Bone marrow (tissue), 2 donors: Measurements from ENCODE around the gene ARHGAP6.

Experiments
- DNase-seq, 2 donors: peaks; one replicate each; lab custom pipeline; 2025; lab: John Stamatoyannopoulos, UW

The ARHGAP6 gene, protein sequence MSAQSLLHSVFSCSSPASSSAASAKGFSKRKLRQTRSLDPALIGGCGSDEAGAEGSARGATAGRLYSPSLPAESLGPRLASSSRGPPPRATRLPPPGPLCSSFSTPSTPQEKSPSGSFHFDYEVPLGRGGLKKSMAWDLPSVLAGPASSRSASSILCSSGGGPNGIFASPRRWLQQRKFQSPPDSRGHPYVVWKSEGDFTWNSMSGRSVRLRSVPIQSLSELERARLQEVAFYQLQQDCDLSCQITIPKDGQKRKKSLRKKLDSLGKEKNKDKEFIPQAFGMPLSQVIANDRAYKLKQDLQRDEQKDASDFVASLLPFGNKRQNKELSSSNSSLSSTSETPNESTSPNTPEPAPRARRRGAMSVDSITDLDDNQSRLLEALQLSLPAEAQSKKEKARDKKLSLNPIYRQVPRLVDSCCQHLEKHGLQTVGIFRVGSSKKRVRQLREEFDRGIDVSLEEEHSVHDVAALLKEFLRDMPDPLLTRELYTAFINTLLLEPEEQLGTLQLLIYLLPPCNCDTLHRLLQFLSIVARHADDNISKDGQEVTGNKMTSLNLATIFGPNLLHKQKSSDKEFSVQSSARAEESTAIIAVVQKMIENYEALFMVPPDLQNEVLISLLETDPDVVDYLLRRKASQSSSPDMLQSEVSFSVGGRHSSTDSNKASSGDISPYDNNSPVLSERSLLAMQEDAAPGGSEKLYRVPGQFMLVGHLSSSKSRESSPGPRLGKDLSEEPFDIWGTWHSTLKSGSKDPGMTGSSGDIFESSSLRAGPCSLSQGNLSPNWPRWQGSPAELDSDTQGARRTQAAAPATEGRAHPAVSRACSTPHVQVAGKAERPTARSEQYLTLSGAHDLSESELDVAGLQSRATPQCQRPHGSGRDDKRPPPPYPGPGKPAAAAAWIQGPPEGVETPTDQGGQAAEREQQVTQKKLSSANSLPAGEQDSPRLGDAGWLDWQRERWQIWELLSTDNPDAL (N-terminal part only)

DNA sequence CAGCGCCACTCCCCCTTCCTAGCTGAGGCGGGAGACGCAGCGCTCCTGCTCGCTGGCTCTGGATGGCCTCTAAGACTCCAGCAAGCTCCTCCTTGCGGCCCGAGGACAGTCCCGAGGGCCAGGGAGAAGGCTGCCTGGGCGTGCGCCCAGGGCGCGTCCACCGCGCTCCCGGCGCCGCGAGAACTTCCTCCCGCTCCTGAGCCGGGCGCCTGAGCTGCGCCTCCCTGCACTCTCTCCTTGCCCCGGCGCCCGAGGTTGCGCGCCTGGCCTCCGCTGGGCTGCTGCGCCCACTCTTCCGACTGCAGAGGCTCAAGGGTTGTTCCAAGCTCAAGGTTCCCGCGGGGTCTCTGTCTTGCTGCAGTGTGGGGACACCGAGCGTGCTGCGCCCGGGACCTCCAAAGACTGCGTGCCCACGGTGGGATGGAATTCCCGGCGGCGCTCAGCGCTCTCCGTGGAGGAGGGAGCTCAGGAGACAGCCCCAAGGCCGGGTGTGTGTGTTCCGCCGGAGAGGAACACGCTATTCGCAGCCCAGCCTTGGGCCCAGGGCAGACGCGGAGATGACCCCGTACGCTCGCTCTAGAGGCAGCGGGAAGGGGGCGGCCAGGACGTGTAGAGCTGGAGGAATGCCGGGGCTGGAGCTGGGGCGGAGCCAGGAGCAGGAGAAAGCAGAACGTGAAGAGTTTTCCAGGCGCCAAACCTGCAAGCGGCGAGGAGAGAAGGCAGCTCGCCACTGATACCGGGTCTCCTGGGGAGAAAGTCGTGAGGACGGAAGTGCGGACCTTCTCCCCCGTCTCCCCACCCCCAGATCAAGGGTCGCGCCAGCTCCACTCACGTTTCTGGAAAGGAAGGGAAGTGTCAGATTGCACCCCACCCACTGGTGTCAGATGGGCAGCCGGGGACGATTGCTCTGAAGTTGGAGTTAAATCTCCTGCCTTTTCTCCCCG is at the start of gene ARHGAP6:
Gene ARHGAP6, minus strand, starts transcription at position 753 of the 944 bp plus-strand sequence. CDS start 1,092 bp downstream, outside the sequence.
- DNase-seq, result no peak

DNA sequence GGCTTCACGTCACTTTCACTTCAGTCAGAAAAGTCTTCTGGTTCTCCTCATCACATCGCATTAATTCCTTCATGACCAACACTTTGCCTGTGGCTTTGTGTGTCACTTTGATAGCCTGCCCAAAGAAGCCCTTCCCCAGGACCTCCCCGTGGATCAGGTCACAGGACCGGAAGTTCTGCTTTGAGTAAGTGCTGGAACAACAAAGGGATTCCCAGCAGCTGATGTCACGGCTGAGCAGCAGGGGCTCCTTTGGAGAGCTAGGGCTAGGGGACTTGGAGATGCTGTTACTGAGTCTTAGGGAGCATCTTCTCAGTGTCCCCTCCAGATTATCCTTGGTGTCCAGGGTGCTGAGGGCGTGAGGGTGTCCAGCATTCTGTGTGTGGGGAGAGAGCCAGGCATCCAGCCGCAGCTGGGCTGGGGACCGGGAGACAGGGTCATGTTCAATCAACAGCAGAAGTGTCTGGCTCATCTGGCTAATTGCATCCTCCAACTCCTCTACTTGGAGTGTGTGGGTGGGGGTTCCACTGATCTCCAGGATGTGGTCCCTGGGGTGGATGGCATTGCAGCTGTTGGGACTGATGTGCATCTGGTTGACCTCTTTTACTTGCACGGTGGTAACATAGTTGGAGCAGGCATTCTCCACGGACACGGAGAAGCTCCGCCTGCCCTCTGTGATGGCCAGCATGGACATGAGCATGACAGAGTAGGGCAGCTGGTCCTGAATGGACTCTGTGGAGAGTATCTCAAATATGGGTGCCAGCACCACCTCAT is 39.2 kb upstream of the ARHGAP6 start:
- DNase-seq, result no peak

DNA sequence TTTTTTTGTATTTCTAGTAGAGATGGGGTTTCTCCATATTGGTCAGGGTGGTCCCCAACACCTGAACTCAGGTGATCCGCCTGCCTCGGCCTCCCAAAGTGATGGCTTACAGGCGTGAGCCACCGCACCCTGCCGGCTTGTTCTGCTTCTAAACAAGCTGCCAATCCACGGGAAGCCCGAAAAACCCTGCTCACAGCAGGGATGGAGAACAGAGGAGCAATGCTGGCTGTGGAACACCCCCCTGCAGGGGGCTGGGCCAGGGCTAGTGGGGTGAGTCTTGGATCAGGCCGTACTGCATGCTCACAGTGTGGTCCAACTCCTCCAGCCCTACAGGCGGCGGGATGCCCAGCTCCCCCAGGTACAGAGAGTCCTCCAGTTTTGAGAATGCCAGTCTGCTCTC is 38.1 kb upstream of the ARHGAP6 start:
- DNase-seq, result no peak

DNA sequence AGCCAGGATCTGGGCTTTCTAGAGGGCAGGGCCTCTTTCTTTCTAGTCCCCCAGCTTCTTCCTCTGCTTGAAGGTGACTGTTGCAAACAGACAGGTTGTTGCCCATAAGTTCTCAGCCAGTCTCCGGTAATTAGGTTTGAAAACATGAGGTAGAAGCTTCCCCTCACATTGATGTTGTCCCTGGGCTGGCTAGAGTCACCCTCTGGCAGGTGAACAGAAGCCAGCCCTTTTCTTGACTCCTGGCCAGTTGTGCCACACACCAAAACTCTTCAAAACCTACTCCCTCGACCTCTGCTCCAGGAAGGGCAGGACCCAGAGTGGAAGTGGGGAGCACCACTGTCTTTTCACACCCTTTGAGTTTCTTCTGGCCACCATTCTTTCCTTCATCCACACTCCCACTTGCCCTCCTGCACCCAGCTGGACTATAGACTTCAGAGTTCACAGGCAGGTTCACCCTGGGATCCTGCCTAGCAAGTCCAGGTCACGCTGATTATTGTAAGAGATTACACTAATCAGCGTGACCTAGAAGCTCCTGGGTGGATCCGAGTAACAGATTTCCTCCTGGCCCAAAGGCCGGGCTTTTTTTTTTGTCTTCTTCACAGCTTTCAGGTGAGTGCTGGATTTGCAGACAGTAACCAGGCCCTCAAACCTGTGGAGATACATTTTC is 37.4 kb upstream of the ARHGAP6 start:
- DNase-seq, result no peak

DNA sequence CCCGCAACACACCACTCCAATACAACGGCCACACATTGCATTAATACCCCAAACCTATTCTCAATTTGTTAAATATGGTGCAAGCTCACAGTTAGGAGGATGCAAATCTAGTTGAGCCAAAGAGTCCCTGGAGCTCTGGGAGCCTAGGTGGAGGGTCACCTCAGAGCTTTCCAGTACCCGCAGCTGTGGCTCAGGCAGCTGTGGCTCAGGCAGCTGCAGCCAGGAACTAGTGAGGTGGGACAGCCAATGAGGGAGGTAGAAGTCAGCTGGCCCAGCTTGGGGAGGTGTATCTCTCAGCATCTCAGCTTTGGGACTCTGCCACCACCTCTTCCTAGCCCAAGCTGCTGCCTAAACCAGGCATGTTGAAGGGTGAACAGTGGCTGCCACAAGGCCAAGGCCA is 36.7 kb upstream of the ARHGAP6 start:
- DNase-seq, result no peak

DNA sequence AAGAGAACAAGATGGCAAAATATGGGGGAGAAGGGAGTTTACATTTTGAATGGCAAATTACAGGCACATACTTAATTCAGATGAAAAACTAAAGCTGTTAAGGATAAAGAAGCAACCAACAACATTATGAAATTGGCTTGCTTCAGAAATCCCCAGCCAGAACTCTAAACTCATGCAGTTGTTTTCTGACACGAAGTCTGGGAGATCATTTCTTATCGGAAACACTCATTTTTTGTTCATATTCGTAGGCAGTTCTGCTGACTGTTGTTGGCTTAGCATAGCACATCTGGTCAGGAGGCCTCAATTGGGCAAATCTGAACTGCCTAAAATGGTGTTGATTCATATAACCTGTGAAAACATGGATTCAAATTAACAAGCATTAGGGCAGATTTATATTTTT is 33.0 kb upstream of the ARHGAP6 start:
- DNase-seq, result no peak

DNA sequence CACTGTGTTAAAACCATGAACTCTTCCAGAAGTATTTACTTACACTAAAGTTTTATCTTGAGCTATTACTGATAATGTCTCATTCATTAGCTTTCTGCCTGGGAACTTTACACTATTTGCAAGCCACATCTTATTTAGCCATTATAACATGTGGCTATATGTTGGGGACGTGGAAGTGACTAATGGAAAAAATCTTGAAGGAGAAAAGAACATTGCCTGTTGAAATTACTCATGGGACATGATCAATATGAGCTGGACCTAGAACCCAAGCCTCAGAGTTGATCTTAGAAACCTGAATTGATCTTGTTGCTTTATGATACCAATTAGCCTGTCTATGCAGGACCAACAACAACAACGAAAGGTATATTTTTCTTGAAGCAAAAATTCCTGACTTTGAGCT is 22.5 kb upstream of the ARHGAP6 start:
- DNase-seq, result no peak

DNA sequence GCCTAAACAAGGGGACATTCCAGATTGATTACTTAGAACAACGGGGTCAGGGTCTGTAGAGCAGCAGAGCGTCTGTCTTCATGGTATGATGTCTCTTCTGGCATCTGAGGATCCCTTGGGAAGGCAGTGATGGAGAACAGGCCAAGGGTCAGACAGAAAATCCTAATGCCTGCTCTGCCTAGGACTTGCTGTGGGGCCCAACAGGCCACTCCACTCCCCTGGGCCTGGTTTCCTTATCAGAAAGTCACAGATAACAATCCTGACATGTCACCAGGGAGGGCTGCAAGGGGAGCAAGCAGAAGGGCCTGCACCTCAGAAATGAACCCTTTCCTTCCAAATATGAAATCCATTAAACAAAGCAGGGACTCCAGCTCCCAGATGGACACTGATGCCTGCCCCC is 21.4 kb upstream of the ARHGAP6 start:
- DNase-seq, result no peak

DNA sequence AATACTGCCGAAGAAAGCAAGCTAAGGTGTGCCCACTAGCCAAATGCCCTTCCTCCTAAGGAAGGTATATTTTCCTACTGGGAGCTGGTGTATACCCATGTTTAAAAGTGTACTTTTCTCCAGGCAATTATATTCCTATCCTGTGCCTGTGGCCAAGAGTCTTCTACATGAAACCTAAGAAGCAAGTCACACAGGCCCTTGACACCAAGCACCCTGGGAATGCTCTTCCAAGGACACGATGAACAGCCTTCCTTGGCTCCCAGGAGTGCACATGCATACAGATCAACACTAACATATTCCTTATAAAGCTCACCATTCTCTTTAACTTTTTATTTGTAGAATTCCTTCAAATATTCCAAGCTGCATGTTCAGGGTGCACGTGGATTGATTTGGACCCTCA is 17.3 kb upstream of the ARHGAP6 start:
- no peak for DNase-seq

DNA sequence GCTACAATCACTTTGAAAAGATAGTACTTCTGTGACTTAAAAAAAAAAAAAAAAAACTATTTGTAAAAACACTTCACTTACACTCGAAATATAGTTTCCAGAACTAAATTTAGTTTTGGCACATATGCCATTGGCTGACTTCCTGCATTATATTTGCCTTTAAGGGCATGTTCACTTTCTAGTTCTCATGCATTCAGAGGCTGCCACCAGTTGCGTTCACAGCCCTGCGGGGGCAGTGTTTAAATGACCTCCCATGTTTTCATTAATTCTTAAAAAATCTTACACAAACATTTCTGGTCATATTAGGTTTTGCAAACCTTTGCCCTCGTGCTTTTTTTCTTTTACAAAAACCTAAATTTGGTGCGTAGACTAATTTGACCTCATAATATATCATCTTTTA is 12.4 kb upstream of the ARHGAP6 start:
- no peak for DNase-seq

DNA sequence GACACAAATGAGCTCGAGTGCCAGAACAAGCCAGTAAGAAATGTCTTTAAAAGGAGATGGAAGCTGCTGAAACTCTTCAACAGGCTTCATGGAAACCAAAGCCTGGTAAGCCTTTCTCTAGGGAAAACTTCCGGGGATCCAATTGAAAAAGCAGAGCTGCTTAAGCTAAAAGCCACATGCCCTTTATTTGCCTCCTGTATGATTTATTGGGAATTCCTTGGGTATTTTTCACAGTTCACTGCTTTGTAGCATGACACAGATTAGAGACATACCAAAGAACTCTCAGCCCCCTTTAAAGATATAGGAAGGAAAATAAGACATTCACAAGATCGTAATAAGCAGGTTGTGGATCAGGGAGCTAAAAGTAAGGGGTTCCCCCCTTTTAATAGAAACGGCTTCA is 6.5 kb upstream of the ARHGAP6 start:
- no peak for DNase-seq

DNA sequence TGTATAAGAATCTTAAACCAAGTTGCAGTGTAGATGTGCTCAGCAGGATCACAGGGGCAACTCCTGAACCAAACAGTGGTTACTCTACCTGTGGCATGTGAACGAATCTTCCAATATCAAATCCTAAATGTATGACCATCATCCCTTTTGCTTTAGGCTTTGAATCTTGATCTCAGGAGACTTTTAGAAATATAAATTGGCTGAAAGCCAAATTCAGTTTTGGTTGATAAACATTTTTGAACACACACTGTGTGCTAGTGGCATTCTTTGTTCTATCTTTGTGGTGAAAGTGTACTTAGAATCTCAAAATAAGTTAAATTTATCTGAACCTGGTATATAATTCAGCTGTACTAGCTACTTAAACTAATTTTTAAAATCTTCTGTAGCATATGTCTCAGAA is 4.6 kb upstream of the ARHGAP6 start:
- DNase-seq, result no peak

DNA sequence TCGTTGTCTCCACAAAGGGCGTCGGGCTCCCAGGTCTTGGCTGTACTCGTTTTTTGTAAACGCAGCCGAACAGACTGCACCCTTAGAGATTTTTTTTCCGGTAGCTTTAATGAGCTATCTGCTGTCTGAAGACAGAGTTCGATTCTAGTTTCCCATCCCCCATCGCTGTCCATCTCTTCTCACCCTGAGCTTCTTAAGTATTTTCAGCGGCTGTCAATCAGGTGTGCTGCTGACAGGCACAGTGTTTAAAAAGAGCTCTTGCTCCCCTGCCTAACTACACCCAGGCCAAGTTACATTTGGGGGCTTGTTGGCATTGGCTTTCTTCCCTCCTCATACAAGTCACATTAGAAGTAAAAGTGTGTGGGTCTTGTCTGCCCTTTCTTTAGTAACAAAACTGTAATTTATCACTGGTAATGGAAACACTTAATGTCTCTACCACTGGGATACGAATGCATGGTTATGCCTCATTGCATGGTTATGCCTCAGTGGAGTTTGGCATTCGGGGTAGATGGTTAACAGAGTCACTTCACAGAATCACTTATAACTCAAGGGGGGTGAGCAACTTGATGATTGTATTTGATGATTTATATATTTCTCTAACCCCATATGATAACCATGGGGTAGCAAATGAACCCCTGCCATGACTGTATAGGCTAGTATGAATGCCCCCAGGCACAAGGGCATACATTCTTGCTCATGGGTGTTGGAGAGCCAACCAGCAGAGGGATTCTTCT is 1.4 kb upstream of the ARHGAP6 start:
- no peak for DNase-seq

DNA sequence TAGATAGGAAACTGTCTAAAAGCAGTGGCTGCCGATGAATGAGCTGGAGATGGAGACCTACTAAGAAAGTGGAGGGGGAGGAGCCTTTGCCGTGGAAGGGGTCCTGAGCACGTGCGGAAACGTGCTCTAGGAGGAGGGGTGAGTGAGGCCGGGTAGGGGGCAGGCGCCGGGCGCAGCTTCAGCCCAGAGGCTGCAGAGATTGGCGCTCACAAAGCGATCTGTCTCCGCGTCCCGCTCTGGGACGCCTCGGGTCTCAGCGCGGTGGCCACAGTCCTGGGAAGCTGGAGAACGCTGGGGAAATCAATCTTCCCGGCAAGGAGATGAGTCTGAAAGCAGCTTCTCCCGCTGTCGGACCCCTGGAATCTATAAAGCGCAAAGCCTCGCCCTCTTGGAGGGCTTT is 444 bp upstream of the ARHGAP6 start:
- no peak for DNase-seq

DNA sequence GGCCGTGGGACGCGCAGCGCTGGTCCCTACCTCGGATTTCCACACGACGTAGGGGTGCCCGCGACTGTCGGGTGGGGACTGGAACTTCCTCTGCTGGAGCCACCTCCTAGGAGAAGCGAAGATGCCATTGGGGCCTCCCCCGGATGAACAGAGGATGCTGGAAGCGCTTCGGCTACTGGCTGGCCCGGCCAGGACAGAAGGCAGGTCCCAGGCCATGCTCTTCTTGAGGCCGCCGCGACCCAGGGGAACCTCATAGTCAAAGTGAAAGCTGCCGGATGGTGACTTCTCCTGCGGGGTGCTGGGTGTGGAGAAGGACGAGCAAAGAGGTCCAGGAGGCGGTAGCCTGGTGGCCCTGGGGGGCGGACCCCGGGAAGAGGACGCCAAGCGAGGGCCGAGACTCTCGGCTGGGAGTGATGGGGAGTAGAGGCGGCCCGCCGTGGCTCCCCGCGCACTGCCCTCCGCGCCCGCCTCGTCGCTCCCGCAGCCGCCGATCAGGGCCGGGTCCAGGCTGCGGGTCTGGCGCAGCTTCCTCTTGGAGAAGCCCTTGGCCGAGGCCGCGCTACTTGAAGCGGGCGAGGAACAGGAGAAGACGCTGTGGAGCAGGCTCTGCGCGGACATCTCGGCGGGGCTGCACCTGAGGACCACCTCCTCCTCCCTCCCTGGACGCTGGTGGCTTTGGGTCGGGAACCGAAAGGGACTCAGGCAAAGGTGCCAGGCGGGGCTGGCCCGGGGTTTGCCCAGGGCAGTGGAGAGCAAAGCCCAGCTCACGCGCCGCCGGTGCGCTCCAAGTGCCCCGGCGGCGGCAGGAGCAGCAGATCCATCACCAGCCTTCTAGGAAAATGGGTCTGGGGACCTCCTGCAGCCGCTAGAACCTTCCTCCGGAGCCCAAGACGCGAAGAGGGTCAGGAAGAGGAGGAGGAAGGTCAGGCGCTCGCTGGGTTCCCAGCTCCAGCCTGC is 1.2 kb downstream of the ARHGAP6 start:
- DNase-seq, result no peak

DNA sequence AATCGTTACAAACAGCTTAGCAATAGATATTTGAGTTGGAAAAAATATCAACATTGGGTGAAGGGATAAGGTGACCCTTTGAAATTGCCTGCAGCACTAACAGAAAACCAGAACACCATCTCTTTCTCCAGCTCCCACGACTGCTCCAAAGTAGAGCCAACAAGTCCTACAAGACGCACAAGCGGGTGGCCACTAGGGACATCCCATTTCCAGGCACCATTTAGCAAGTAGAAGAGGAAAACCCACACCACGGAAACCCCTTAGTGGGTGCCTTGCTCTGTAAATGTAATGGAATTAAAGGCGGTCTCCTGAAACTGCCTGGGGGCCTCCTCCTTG is 1.9 kb downstream of the ARHGAP6 start:
- DNase-seq, result no peak

DNA sequence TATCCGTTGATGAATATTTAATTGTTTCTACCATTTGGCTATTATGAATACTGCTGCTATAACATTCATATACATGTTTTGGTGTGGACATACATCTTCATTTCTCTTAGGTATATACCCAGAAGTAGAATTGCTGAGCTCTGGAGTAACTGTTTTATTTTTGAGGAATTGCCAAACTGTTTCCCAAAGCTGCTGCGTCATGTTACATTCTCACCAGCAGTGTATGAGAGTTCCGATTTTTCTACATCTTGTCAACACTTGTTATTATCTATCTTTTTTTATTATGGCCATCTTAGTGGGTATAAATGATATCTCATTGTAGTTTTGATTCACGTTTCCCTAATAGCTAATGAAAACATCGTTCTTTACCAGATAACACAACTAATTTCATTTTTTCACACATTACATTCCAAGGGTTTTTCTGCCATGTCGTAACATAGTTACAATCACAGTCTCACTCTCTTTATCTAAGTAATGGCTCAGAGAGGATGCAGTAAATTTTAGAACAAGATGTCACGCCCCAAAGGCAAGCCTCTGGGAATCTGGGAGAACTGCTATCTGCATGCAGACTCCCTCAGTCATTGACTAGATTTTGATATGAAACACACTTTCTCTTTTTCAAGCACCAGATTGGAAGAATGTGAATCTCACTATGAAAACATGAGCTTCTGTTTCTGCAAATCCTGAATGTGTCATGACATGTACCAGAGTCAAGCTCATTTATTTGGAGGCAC is 10.3 kb downstream of the ARHGAP6 start:
- DNase-seq, result no peak
